Spleen (tissue), 7 donors: ENCODE results near the gene OR52I1.

Experiments used
- CTCF ChIP-seq, 11 experiments: fragments of 200-600 bp in 7 of 11; fragments of 450-650 bp in 4 of 11; sonication (generic) in 4 of 11; IDR thresholded peaks in 8 of 11; conservative IDR thresholded peaks in 3 of 11; 1 replicate in 7 of 11; 2 replicates in 4 of 11; pipeline versions ENCODE4 v1.4.0 to v1.8.0; 2016 to 2021; ENCODE audit warnings: antibody characterized with exemption in 11 of 11, inconsistent platforms in 4 of 11, mild to moderate bottlenecking in 1 of 11
- POLR2AphosphoS5 ChIP-seq, 3 donors: sonication (generic); formaldehyde crosslinking; IDR thresholded peaks; one replicate each; pipeline ENCODE4 v1.5.1; 2017; ENCODE audit warnings: antibody characterized with exemption in 3 of 3
- donor health status: DM: no; HTN: no; CAD: no; lungs with moderate emphysema.
- donor health status: DM: no; HTN: no; CAD: no.
- donor health status: DM: no; HTN: no; CAD: no.

GRCh38 chr11:4546878-4547277 is 47.0 kb upstream of the OR52I1 start:
- TF ChIP-seq CTCF (IDR thresholded peaks at IDR 0.05 in 8 of 11, conservative IDR thresholded peaks at IDR 0.05 in 3 of 11), result no peak
- no peak for TF ChIP-seq POLR2AphosphoS5 (IDR thresholded peaks at IDR 0.05)
